GM12878 (cell line): Measurements from ENCODE around the gene COMMD10. TPM values are rescaled to one million over a fixed set of nuclear protein-coding genes. Genes with fewer than 3 reads are reported as not detected.

Experiments
- ATAC-seq: fragments of 200-7000 bp; cut with Tn5 transposase; 3 replicates; pipeline ENCODE4 v1.9.1; 2020; ENCODE audit warnings: mild to moderate bottlenecking, moderate library complexity
- BruUV-seq: library from RNA; stranded (reverse); fragments of 400-500 nt; replicated peaks from 2 replicates; lab custom pipeline; 2021; lab: Mats Ljungman, UMichigan
- CTCF ChIA-PET: fragments of 300-600 bp; sonication (Branson Sonifier 250); formaldehyde crosslinking; extraction: SDS; loops from one replicate; lab custom pipeline; 2021; ENCODE audit warnings: inconsistent platforms; lab: Yijun Ruan, JAX
- POLR2A ChIA-PET: fragments of 350-600 bp; formaldehyde crosslinking; extraction: SDS; loops from one replicate; lab custom pipeline; 2021; ENCODE audit warnings: inconsistent platforms; lab: Charles Lee
- RAD21 ChIA-PET: fragments of 300-600 bp; sonication (Branson Sonifier 250); formaldehyde crosslinking; loops from one replicate; lab custom pipeline; 2023; ENCODE audit warnings: antibody characterized with exemption; ENCODE audit not compliant: unreplicated experiment; lab: Charles Lee
- SMC1A ChIA-PET: fragments of 300-600 bp; sonication (Branson Sonifier 250); formaldehyde crosslinking; loops from one replicate; lab custom pipeline; 2023; ENCODE audit not compliant: unreplicated experiment, uncharacterized antibody; lab: Charles Lee
- DNase-seq: peaks from one replicate; pipeline ENCODE4 v3.0.0-alpha.2; 2011; ENCODE audit warnings: low read depth, low spot score
- FAIRE-seq: peaks from 3 replicates; lab custom pipeline; 2011; peaks lifted over from hg19 to GRCh38; lab: Jason Lieb, UNC
- H2AFZ ChIP-seq: 2 replicates; pipeline ENCODE4 v1.6.0; 2011; ENCODE audit warnings: low read depth, low read length, control low read depth; ENCODE audit not compliant: control insufficient read depth
- H3K27ac ChIP-seq: 2 replicates; pipeline ENCODE4 v1.5.1; 2011; ENCODE audit warnings: control low read depth; ENCODE audit not compliant: control insufficient read depth, insufficient read depth
- H3K27me3 ChIP-seq, 2 experiments: replicated peaks in 1 of 2; 2 replicates each; pipeline versions ENCODE4 v1.6.0 to v1.6.1; 2011; ENCODE audit warnings: low read length in 1 of 2; ENCODE audit not compliant: control insufficient read depth in 2 of 2, insufficient read depth in 2 of 2
- H3K36me3 ChIP-seq, 2 experiments: 2 replicates each; pipeline ENCODE4 v1.5.1; 2011; ENCODE audit warnings: low read length in 1 of 2; ENCODE audit not compliant: control insufficient read depth in 2 of 2, insufficient read depth in 2 of 2
- H3K4me1 ChIP-seq: 2 replicates; pipeline ENCODE4 v1.6.1; 2011; ENCODE audit warnings: mild to moderate bottlenecking, low read length, moderate library complexity, mixed read lengths; ENCODE audit not compliant: control insufficient read depth, insufficient read depth
- H3K4me2 ChIP-seq: 2 replicates; pipeline ENCODE4 v1.6.0; 2011; ENCODE audit warnings: control low read depth; ENCODE audit not compliant: control insufficient read depth, insufficient read depth
- H3K4me3 ChIP-seq: fragments of 200-600 bp; sonication (generic); 2 replicates; pipeline ENCODE4 v1.5.1; 2016
- H3K79me2 ChIP-seq: 2 replicates; pipeline ENCODE4 v1.6.0; 2011; ENCODE audit warnings: low read length; ENCODE audit not compliant: control insufficient read depth, insufficient read depth
- H3K9ac ChIP-seq: 2 replicates; pipeline ENCODE4 v1.8.0; 2011; ENCODE audit warnings: low read length, control low read depth, mixed read lengths; ENCODE audit not compliant: control insufficient read depth, insufficient read depth
- H3K9me3 ChIP-seq: replicated peaks from 3 replicates; pipeline ENCODE4 v1.5.1; 2011; ENCODE audit warnings: mild to moderate bottlenecking, low read length; ENCODE audit not compliant: control insufficient read depth, insufficient read depth
- H4K20me1 ChIP-seq: 2 replicates; pipeline ENCODE4 v1.6.0; 2011; ENCODE audit not compliant: control insufficient read depth, insufficient read depth
- BACH1 ChIP-seq: fragments of 450-650 bp; IDR thresholded peaks from 2 replicates; pipeline ENCODE4 v1.6.1; 2017; ENCODE audit warnings: mild to moderate bottlenecking, borderline replicate concordance
- IRF4 ChIP-seq: IDR thresholded peaks from 2 replicates; pipeline ENCODE4 v1.6.1; 2011; ENCODE audit warnings: low read depth, low read length
- NR2F1 ChIP-seq: fragments of 450-650 bp; conservative IDR thresholded peaks from 2 replicates; pipeline ENCODE4 v1.6.1; 2017; ENCODE audit warnings: mild to moderate bottlenecking
- SP1 ChIP-seq: IDR thresholded peaks from one replicate; pipeline ENCODE4 v1.6.1; 2011; ENCODE audit warnings: low read depth, low read length
- SREBF1 ChIP-seq: IDR thresholded peaks from 2 replicates; pipeline ENCODE4 v1.6.1; 2012; ENCODE audit warnings: mild to moderate bottlenecking, low read length
- STAT3 ChIP-seq: IDR thresholded peaks from 2 replicates; pipeline ENCODE4 v1.6.1; 2011; ENCODE audit warnings: low read depth, low read length, improper control_type of control experiment
- ZNF384 ChIP-seq: IDR thresholded peaks from 2 replicates; pipeline ENCODE4 v1.6.1; 2012; ENCODE audit warnings: low read depth, mild to moderate bottlenecking, low read length, improper control_type of control experiment, borderline replicate concordance
- WGBS: methylation state at CpG from one replicate; pipeline ENCODE4 v1.1.6; 2016; ENCODE audit warnings: low lambda C conversion rate; ENCODE audit not compliant: insufficient replicate concordance, insufficient coverage; ENCODE audit errors: missing lambda C conversion rate; 5-methylcytosine and 5-hydroxymethylcytosine counted together
- in situ Hi-C: fragments of 300-500 bp; cut with MboI; formaldehyde crosslinking; loops from 9 replicates; pipeline ENCODE4 v1.14.3; 2018; ENCODE audit warnings: mixed read lengths
- intact Hi-C: fragments of 100-400 bp; cut with micrococcal nuclease; formaldehyde crosslinking; loops from one replicate; pipeline ENCODE4 v1.14.2; 2022; ENCODE audit not compliant: unreplicated experiment
- polyA plus RNA-seq, 11 experiments: library from polyadenylated mRNA; depleted of rRNA in 4 of 11; unstranded in 6 of 11; stranded (reverse) in 5 of 11; fragments of >200 nt; fragmentation: Nextera tagmentation in 4 of 11; fragmentation: Illumina TruSeq in 1 of 11; extraction: Ambion mirVana in 4 of 11; extraction: Trizol in 1 of 11; gene quantifications; 1 replicate in 1 of 11; 2 replicates in 10 of 11; pipeline versions ENCODE4 v1.2.1 to v1.2.3, GENCODE V29; 2011 to 2016; ENCODE audit warnings: inconsistent platforms in 2 of 11, missing spikeins in 2 of 11, low read depth in 1 of 11
- total RNA-seq, 4 experiments: library from RNA; depleted of rRNA in 3 of 4; stranded (reverse); fragments of >200 nt in 3 of 4; fragmentation: Illumina TruSeq in 1 of 4; extraction: Trizol in 1 of 4; gene quantifications; 2 replicates each; pipeline versions ENCODE4 v1.2.1 to v1.2.3, GENCODE V29; 2013 to 2021
- TF ChIP-seq, protein P1 (sequence below): fragments of 450-650 bp; IDR thresholded peaks from 2 replicates; pipeline ENCODE4 v1.6.1; 2016; ENCODE audit warnings: mild to moderate bottlenecking
- TF ChIP-seq, protein P2 (sequence below): fragments of 450-650 bp; formaldehyde crosslinking; IDR thresholded peaks from 2 replicates; pipeline ENCODE4 v1.5.0; 2022; ENCODE audit warnings: mild to moderate bottlenecking, missing genetic modification characterization
- TF ChIP-seq, protein P3 (sequence below): fragments of 450-650 bp; IDR thresholded peaks from 2 replicates; pipeline ENCODE4 v1.6.1; 2017; ENCODE audit warnings: mild to moderate bottlenecking, moderate library complexity
- TF ChIP-seq, protein P4 (sequence below): fragments of 450-650 bp; IDR thresholded peaks from 2 replicates; pipeline ENCODE4 v1.6.1; 2017; ENCODE audit warnings: mild to moderate bottlenecking, moderate library complexity

Gene COMMD10
- total and polyA plus RNA-seq, 10 of the 15 experiments (the other 5 are each of a cell fraction or from before 2014, with no cell fraction given), result 19.6 to 98.7 (median 28.0) TPM

DNA sequence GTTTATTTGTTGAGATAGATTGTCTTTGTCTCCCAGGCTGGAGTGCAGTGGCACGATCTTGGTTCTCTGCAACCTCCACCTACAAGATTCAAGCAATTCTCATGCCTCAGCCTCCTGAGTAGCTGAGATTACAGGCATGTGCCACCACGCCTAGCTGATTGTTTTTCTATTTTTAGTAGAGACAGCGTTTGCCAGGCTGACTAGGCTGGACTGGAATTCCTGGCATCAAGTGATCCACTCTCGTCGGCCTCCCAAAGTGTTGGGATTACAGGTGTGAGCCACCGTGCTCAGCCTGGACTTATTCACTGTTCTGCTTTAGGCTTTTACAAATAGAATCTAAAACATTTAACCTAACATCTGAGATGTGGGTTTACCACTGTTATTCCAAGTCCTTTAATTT, 91.3 kb downstream of the COMMD10 start:
- SMC1A ChIA-PET, result interaction anchor here (1.2 to 1.8 kb wide), 2 partner anchors 9 to 183 kb away, joined by 3 to 5 read pairs; no protein-coding TSS in a partner anchor
- Histone ChIP-seq H4K20me1 (no peaks in the 10 kb centered on the region), H3K36me3 (no peaks in the 10 kb centered on the region), H3K4me1 (no peaks in the 10 kb centered on the region), H3K27ac (no peak overlapping the region), H3K9me3 (no peaks in the 10 kb centered on the region), H3K79me2 (no peaks in the 10 kb centered on the region), H3K9ac (no peak overlapping the region), H2AFZ (no peak overlapping the region), H3K4me2 (no peak overlapping the region), H3K27me3 (no peaks in the 10 kb centered on the region), H3K4me3 (no peak overlapping the region)
- no peak for FAIRE-seq
- POLR2A ChIA-PET, result no interaction called here
- ATAC-seq, result no peak
- 86% methylated on average over 6 of the region's 6 CpGs for WGBS
- CTCF ChIA-PET, result no interaction called here
- in situ Hi-C loops, result no loop called here
- RAD21 ChIA-PET, result no interaction called here
- intact Hi-C loops, result no loop called here
- BruUV-seq, result no TSS peak
- no peak for DNase-seq
- TF ChIP-seq SREBF1, result no peak
- TF ChIP-seq STAT3, result no peak
- TF ChIP-seq, protein P1, sequence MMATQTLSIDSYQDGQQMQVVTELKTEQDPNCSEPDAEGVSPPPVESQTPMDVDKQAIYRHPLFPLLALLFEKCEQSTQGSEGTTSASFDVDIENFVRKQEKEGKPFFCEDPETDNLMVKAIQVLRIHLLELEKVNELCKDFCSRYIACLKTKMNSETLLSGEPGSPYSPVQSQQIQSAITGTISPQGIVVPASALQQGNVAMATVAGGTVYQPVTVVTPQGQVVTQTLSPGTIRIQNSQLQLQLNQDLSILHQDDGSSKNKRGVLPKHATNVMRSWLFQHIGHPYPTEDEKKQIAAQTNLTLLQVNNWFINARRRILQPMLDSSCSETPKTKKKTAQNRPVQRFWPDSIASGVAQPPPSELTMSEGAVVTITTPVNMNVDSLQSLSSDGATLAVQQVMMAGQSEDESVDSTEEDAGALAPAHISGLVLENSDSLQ, result no peak
- TF ChIP-seq NR2F1, result no peak
- TF ChIP-seq, protein P2, sequence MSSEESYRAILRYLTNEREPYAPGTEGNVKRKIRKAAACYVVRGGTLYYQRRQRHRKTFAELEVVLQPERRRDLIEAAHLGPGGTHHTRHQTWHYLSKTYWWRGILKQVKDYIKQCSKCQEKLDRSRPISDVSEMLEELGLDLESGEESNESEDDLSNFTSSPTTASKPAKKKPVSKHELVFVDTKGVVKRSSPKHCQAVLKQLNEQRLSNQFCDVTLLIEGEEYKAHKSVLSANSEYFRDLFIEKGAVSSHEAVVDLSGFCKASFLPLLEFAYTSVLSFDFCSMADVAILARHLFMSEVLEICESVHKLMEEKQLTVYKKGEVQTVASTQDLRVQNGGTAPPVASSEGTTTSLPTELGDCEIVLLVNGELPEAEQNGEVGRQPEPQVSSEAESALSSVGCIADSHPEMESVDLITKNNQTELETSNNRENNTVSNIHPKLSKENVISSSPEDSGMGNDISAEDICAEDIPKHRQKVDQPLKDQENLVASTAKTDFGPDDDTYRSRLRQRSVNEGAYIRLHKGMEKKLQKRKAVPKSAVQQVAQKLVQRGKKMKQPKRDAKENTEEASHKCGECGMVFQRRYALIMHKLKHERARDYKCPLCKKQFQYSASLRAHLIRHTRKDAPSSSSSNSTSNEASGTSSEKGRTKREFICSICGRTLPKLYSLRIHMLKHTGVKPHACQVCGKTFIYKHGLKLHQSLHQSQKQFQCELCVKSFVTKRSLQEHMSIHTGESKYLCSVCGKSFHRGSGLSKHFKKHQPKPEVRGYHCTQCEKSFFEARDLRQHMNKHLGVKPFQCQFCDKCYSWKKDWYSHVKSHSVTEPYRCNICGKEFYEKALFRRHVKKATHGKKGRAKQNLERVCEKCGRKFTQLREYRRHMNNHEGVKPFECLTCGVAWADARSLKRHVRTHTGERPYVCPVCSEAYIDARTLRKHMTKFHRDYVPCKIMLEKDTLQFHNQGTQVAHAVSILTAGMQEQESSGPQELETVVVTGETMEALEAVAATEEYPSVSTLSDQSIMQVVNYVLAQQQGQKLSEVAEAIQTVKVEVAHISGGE (CRISPR knock-in tag), result no peak
- no peak for TF ChIP-seq IRF4
- TF ChIP-seq, protein P3, sequence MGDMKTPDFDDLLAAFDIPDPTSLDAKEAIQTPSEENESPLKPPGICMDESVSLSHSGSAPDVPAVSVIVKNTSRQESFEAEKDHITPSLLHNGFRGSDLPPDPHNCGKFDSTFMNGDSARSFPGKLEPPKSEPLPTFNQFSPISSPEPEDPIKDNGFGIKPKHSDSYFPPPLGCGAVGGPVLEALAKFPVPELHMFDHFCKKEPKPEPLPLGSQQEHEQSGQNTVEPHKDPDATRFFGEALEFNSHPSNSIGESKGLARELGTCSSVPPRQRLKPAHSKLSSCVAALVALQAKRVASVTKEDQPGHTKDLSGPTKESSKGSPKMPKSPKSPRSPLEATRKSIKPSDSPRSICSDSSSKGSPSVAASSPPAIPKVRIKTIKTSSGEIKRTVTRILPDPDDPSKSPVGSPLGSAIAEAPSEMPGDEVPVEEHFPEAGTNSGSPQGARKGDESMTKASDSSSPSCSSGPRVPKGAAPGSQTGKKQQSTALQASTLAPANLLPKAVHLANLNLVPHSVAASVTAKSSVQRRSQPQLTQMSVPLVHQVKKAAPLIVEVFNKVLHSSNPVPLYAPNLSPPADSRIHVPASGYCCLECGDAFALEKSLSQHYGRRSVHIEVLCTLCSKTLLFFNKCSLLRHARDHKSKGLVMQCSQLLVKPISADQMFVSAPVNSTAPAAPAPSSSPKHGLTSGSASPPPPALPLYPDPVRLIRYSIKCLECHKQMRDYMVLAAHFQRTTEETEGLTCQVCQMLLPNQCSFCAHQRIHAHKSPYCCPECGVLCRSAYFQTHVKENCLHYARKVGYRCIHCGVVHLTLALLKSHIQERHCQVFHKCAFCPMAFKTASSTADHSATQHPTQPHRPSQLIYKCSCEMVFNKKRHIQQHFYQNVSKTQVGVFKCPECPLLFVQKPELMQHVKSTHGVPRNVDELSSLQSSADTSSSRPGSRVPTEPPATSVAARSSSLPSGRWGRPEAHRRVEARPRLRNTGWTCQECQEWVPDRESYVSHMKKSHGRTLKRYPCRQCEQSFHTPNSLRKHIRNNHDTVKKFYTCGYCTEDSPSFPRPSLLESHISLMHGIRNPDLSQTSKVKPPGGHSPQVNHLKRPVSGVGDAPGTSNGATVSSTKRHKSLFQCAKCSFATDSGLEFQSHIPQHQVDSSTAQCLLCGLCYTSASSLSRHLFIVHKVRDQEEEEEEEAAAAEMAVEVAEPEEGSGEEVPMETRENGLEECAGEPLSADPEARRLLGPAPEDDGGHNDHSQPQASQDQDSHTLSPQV, result no peak
- TF ChIP-seq BACH1, result no peak
- TF ChIP-seq, protein P4, sequence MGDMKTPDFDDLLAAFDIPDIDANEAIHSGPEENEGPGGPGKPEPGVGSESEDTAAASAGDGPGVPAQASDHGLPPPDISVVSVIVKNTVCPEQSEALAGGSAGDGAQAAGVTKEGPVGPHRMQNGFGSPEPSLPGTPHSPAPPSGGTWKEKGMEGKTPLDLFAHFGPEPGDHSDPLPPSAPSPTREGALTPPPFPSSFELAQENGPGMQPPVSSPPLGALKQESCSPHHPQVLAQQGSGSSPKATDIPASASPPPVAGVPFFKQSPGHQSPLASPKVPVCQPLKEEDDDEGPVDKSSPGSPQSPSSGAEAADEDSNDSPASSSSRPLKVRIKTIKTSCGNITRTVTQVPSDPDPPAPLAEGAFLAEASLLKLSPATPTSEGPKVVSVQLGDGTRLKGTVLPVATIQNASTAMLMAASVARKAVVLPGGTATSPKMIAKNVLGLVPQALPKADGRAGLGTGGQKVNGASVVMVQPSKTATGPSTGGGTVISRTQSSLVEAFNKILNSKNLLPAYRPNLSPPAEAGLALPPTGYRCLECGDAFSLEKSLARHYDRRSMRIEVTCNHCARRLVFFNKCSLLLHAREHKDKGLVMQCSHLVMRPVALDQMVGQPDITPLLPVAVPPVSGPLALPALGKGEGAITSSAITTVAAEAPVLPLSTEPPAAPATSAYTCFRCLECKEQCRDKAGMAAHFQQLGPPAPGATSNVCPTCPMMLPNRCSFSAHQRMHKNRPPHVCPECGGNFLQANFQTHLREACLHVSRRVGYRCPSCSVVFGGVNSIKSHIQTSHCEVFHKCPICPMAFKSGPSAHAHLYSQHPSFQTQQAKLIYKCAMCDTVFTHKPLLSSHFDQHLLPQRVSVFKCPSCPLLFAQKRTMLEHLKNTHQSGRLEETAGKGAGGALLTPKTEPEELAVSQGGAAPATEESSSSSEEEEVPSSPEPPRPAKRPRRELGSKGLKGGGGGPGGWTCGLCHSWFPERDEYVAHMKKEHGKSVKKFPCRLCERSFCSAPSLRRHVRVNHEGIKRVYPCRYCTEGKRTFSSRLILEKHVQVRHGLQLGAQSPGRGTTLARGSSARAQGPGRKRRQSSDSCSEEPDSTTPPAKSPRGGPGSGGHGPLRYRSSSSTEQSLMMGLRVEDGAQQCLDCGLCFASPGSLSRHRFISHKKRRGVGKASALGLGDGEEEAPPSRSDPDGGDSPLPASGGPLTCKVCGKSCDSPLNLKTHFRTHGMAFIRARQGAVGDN, result no peak
- TF ChIP-seq ZNF384, result no peak
- TF ChIP-seq SP1, result no peak
